Left lung (tissue), 10 donors: ENCODE measurements around the gene MARCO. TPM values are rescaled to one million over a fixed set of nuclear protein-coding genes. Genes with fewer than 3 reads are reported as not detected.

Experiments used
- ATAC-seq: fragments of 200-7000 bp; cut with Tn5 transposase; one replicate; pipeline ENCODE4 v1.9.1; 2020; ENCODE audit warnings: moderate library complexity
- DNase-seq, 4 donors: peaks; one replicate each; pipeline ENCODE4 v3.0.0-alpha.2; 2013 to 2020
- H3K27ac ChIP-seq, 2 donors: fragments of 200-600 bp; sonication (generic) in 1 of 2; one replicate each; pipeline versions ENCODE4 v1.5.0 to v1.8.0; 2020 to 2021
- H3K27me3 ChIP-seq, 2 donors: fragments of 200-600 bp; sonication (generic) in 1 of 2; one replicate each; pipeline versions ENCODE4 v1.5.0 to v1.8.0; 2020 to 2021
- H3K36me3 ChIP-seq, 2 donors: fragments of 200-600 bp; sonication (generic) in 1 of 2; one replicate each; pipeline versions ENCODE4 v1.5.0 to v1.8.0; 2020 to 2021
- H3K4me1 ChIP-seq, 2 donors: fragments of 200-600 bp; one replicate each; pipeline ENCODE4 v1.8.0; 2021
- H3K4me3 ChIP-seq, 2 donors: fragments of 200-600 bp; sonication (generic) in 1 of 2; one replicate each; pipeline versions ENCODE4 v1.5.0 to v1.8.0; 2020 to 2021; ENCODE audit warnings: mild to moderate bottlenecking in 1 of 2
- H3K9me3 ChIP-seq, 2 donors: fragments of 200-600 bp; sonication (generic) in 1 of 2; one replicate each; pipeline versions ENCODE4 v1.5.0 to v1.8.0; 2020 to 2021
- CTCF ChIP-seq, 2 donors: fragments of 200-600 bp; sonication (generic) in 1 of 2; IDR thresholded peaks; one replicate each; pipeline versions ENCODE4 v1.5.0 to v1.8.0; 2021; ENCODE audit warnings: antibody characterized with exemption in 2 of 2
- intact Hi-C, 2 donors: fragments of 100-400 bp; cut with DNase I; formaldehyde crosslinking; loops; one replicate each; pipeline versions ENCODE4 v1.11.2 to v1.14.2; 2022
- polyA plus RNA-seq, 6 donors: library from polyadenylated mRNA; unstranded; fragments of 120-200 nt; gene quantifications; one replicate each; pipeline ENCODE4 v1.2.1, GENCODE V29; 2013; ENCODE audit not compliant: insufficient read length in 6 of 6
- total RNA-seq, 2 donors: library from RNA; stranded (reverse); fragmentation: NEBNext Ultra II Directional; extraction: Animal tissue kit (Norgen Biotek cat#: 25700); gene quantifications; one replicate each; pipeline ENCODE4 v1.2.1, GENCODE V29; 2021
- donor health status: DM: no; HTN: yes; CAD: no.
- donor health status: DM: no; HTN: no; CAD: no.

MARCO gene
- total and polyA plus RNA-seq, 8 donors, result 0.10 to 425 (median 0.35) TPM; not detected in 1

GRCh38 chr2:118982039-118982438 lies 40.0 kb downstream of the MARCO start:
- Histone ChIP-seq H3K27me3 (no peaks in the 10 kb centered on the region), H3K4me1 (no peaks in the 10 kb centered on the region), H3K36me3 (peaks cover 0 to 26% of the 10 kb centered on the region in 2 donors), H3K27ac (no peak overlapping the region), H3K4me3 (no peak overlapping the region), H3K9me3 (no peaks in the 10 kb centered on the region)
- DNase-seq (peak in 2 of 4 donors; percentile 25 to 32), ATAC-seq (no peak)
- no peak for TF ChIP-seq CTCF (IDR thresholded peaks at IDR 0.05)
- intact Hi-C loops, result no loop called here

GRCh38 chr2:118983133-118983532 lies 41.1 kb downstream of the MARCO start:
- Histone ChIP-seq H3K27ac (no peak overlapping the region), H3K4me3 (no peak overlapping the region), H3K27me3 (no peaks in the 10 kb centered on the region), H3K9me3 (no peaks in the 10 kb centered on the region), H3K36me3 (peaks cover 0 to 31% of the 10 kb centered on the region in 2 donors), H3K4me1 (no peaks in the 10 kb centered on the region)
- no peak for TF ChIP-seq CTCF (IDR thresholded peaks at IDR 0.05)
- intact Hi-C loops, result no loop called here
- DNase-seq (peak in 1 of 4 donors; percentile 22), ATAC-seq (no peak)

GRCh38 chr2:118983915-118984314 lies 41.9 kb downstream of the MARCO start:
- TF ChIP-seq CTCF (IDR thresholded peaks at IDR 0.05), result no peak
- no peak overlapping the region for H3K27ac ChIP-seq
- no peak overlapping the region for H3K4me3 ChIP-seq
- H3K27me3 ChIP-seq, result no peaks in the 10 kb centered on the region
- intact Hi-C loops, result no loop called here
- DNase-seq, result no peak
- no peaks in the 10 kb centered on the region for H3K9me3 ChIP-seq
- no peaks in the 10 kb centered on the region for H3K4me1 ChIP-seq
- H3K36me3 ChIP-seq, result peaks cover 0 to 31% of the 10 kb centered on the region in 2 donors
- no peak for ATAC-seq

GRCh38 chr2:118986738-118987137 lies 44.7 kb downstream of the MARCO start:
- intact Hi-C loops, result no loop called here
- Histone ChIP-seq H3K4me1 (no peaks in the 10 kb centered on the region), H3K4me3 (no peak overlapping the region), H3K36me3 (peaks cover 0 to 22% of the 10 kb centered on the region in 2 donors), H3K27ac (no peak overlapping the region), H3K27me3 (no peaks in the 10 kb centered on the region), H3K9me3 (no peaks in the 10 kb centered on the region)
- ATAC-seq, result peak; percentile 29
- peak in 1 of 4 donors; percentile 26 for DNase-seq
- TF ChIP-seq CTCF (IDR thresholded peaks at IDR 0.05), result no peak

GRCh38 chr2:118987886-118988285 lies 45.9 kb downstream of the MARCO start:
- Histone ChIP-seq H3K4me1 (no peaks in the 10 kb centered on the region), H3K27ac (no peak overlapping the region), H3K4me3 (no peak overlapping the region), H3K36me3 (peaks cover 0 to 18% of the 10 kb centered on the region in 2 donors), H3K27me3 (no peaks in the 10 kb centered on the region), H3K9me3 (no peaks in the 10 kb centered on the region)
- DNase-seq (peak in 2 of 4 donors; percentile 10 to 15), ATAC-seq (no peak)
- TF ChIP-seq CTCF (IDR thresholded peaks at IDR 0.05), result no peak
- intact Hi-C loops, result no loop called here
